ENCODE results near the gene RPS29. TPM values are rescaled to one million over a fixed set of nuclear protein-coding genes. Genes with fewer than 3 reads are reported as not detected.
A peak's percentile ranks its signal among the peaks of the same experiment; 100 is the strongest.

Gene RPS29
- total and polyA plus RNA-seq, 10 of the 15 experiments (the other 5 are each of a cell fraction or from before 2014, with no cell fraction given), result 2,685 to 10,815 (median 4,359) TPM

GRCh38 chr14:49623941-49624839, 38.0 kb upstream of the RPS29 start:
- peak overlapping the region; percentile 92 for H3K4me3 ChIP-seq
- peak; percentile 57; the same call in 1 of the 2 replicates for TF ChIP-seq POLR2AphosphoS5 (IDR thresholded peaks at IDR 0.05; ENCODE audit: low read length)
- TF ChIP-seq HDGF (IDR thresholded peaks at IDR 0.05), result no peak
- TF ChIP-seq CHD2 (IDR thresholded peaks at IDR 0.05; ENCODE audit: borderline replicate concordance, low read depth, low read length), result no peak
- no peak for TF ChIP-seq JUND (IDR thresholded peaks at IDR 0.05; ENCODE audit: low read depth, low read length)
- TF ChIP-seq MXI1 (IDR thresholded peaks at IDR 0.05; ENCODE audit: low read depth, low read length), result no peak
- TF ChIP-seq MTA3 (IDR thresholded peaks at IDR 0.05; ENCODE audit: borderline replicate concordance, low read length), result peak; percentile 39; the same call in 1 of the 2 replicates
- TF ChIP-seq ZNF24 (IDR thresholded peaks at IDR 0.05), result peak; percentile 81
- no peak for TF ChIP-seq CTCF (IDR thresholded peaks at IDR 0.05 in 2 of 3, conservative IDR thresholded peaks at IDR 0.05 in 1 of 3; ENCODE audit: control insufficient read depth in 2 of 3, extremely low read depth in 1 of 3, insufficient read depth in 1 of 3, low read depth in 3 of 3, low read length in 3 of 3)
- peak; percentile 66 for TF ChIP-seq MLLT1 (IDR thresholded peaks at IDR 0.05)
- peak; percentile 74 for TF ChIP-seq RELB (IDR thresholded peaks at IDR 0.05; ENCODE audit: low read depth)
- TF ChIP-seq FOXM1 (IDR thresholded peaks at IDR 0.05; ENCODE audit: low read depth, low read length), result peak; percentile 49; the same call in 1 of the 2 replicates
- no peak for TF ChIP-seq BRCA1 (IDR thresholded peaks at IDR 0.05; ENCODE audit: low read depth, low read length)
- TF ChIP-seq DPF2 (IDR thresholded peaks at IDR 0.05), result no peak
- no peak for TF ChIP-seq KAT2A (conservative IDR thresholded peaks at IDR 0.05; ENCODE audit: control insufficient read depth, low read depth, low read length)
- no peak for TF ChIP-seq ZBTB33 (IDR thresholded peaks at IDR 0.05)

More at GRCh38 chr14:49623941-49624839, 38.0 kb upstream of the RPS29 start:
- no TSS peak for BruUV-seq (replicated peaks)
- intact Hi-C loops (cut with micrococcal nuclease; ENCODE audit: unreplicated experiment) (loop anchor here (5.0 kb wide), 1 partner anchor 1043 kb away; the partner anchor contains the start of gene SAV1), in situ Hi-C loops (cut with MboI) (loop anchor here (10.0 kb wide), 1 partner anchor 1201 kb away; no protein-coding TSS in a partner anchor)
- WGBS (ENCODE audit: insufficient coverage, insufficient replicate concordance, low lambda C conversion rate, missing lambda C conversion rate), result 6% methylated on average over 6 of the region's 6 CpGs
- ChIA-PET SMC1A (ENCODE audit: uncharacterized antibody, unreplicated experiment) (interaction anchor here (0.7 to 2.9 kb wide), 11 partner anchors 8 to 228 kb away, joined by 3 to 13 read pairs (median 6); partner anchors contain the start of genes DNAAF2, LRR1, NEMF and RPS29), CTCF (interaction anchor here (1.0 to 2.5 kb wide), 9 partner anchors 8 to 237 kb away, joined by 3 to 14 read pairs (median 5); no protein-coding TSS in a partner anchor), POLR2A (interaction anchor here (0.5 to 6.2 kb wide), 13 partner anchors 8 to 1564 kb away, joined by 3 to 122 read pairs (median 4); partner anchors contain the start of genes DNAAF2, KLHDC2, LRR1 and NEMF), RAD21 (ENCODE audit: unreplicated experiment) (interaction anchor here (0.6 to 5.8 kb wide), 14 partner anchors 9 to 1199 kb away, joined by 3 to 82 read pairs (median 4); partner anchors contain the start of genes DNAAF2, LRR1 and RPS29)
- Histone ChIP-seq H3K9me3 (replicated peaks; ENCODE audit: control insufficient read depth, insufficient read depth, low read length) (no peaks in the 10 kb centered on the region; the same call in 2 of the 3 replicates), H3K27ac (ENCODE audit: control insufficient read depth, insufficient read depth) (peak overlapping the region; percentile 70), H3K79me2 (ENCODE audit: control insufficient read depth, insufficient read depth, low read length) (peaks cover 86% of the 10 kb centered on the region), H3K27me3 (replicated peaks in 1 of 2; ENCODE audit: control insufficient read depth in 2 of 2, insufficient read depth in 2 of 2, low read length in 1 of 2) (no peaks in the 10 kb centered on the region), H3K36me3 (ENCODE audit: control insufficient read depth in 2 of 2, insufficient read depth in 2 of 2, low read length in 1 of 2) (no peaks in the 10 kb centered on the region; a peak in 1 of 4 replicates), H4K20me1 (ENCODE audit: control insufficient read depth, insufficient read depth) (no peaks in the 10 kb centered on the region), H3K9ac (ENCODE audit: control insufficient read depth, insufficient read depth, low read length) (peak overlapping the region; percentile 98; the same call in 1 of the 2 replicates), H3K4me2 (ENCODE audit: control insufficient read depth, insufficient read depth) (peak overlapping the region; percentile 95), H3K4me1 (ENCODE audit: control insufficient read depth, insufficient read depth, low read length) (no peaks in the 10 kb centered on the region), H2AFZ (ENCODE audit: control insufficient read depth, low read depth, low read length) (no peak overlapping the region)
- DNase-seq (ENCODE audit: low read depth, low spot score) (no peak), ATAC-seq (peak; percentile 30), FAIRE-seq (no peak)

Data from GM12878 (cell line).